HepG2 (cell line): ENCODE results near the gene DPP6. TPM values are rescaled to one million over a fixed set of nuclear protein-coding genes. Genes with fewer than 3 reads are reported as not detected.

Source experiments
- ATM ChIP-seq: fragments of 450-650 bp; IDR thresholded peaks from 2 replicates; pipeline ENCODE4 v1.7.1; 2017; ENCODE audit warnings: mild to moderate bottlenecking, borderline replicate concordance
- CBX1 ChIP-seq: IDR thresholded peaks from one replicate; pipeline ENCODE4 v1.6.1; 2016; ENCODE audit warnings: antibody characterized with exemption, low read depth
- CEBPG ChIP-seq: IDR thresholded peaks from 2 replicates; pipeline ENCODE4 v1.6.1; 2016
- CHCHD3 ChIP-seq: sonication (generic); formaldehyde crosslinking; IDR thresholded peaks from 2 replicates; pipeline ENCODE4 v1.8.0; 2022; ENCODE audit warnings: mild to moderate bottlenecking, missing genetic modification reagents, moderate library complexity
- CHD4 ChIP-seq: fragments of 200-600 bp; sonication (generic); IDR thresholded peaks from 2 replicates; pipeline ENCODE4 v1.7.0; 2017; ENCODE audit warnings: mild to moderate bottlenecking, low read length, borderline replicate concordance
- FOSL2 ChIP-seq: sonication (generic); formaldehyde crosslinking; IDR thresholded peaks from 2 replicates; pipeline ENCODE4 v1.4.0; 2020; ENCODE audit warnings: missing genetic modification reagents
- HOXA3 ChIP-seq: sonication (generic); formaldehyde crosslinking; IDR thresholded peaks from 2 replicates; pipeline ENCODE4 v1.5.0; 2020; ENCODE audit warnings: missing genetic modification reagents
- HOXD1 ChIP-seq: sonication (generic); formaldehyde crosslinking; IDR thresholded peaks from 2 replicates; pipeline ENCODE4 v1.5.0; 2020; ENCODE audit warnings: missing genetic modification reagents
- KDM5B ChIP-seq: sonication (generic); formaldehyde crosslinking; IDR thresholded peaks from 2 replicates; pipeline ENCODE4 v1.4.0; 2020; ENCODE audit warnings: missing genetic modification reagents, mild to moderate bottlenecking, borderline replicate concordance
- MAFG ChIP-seq: sonication (generic); formaldehyde crosslinking; IDR thresholded peaks from 2 replicates; pipeline ENCODE4 v1.5.1; 2020; ENCODE audit warnings: mild to moderate bottlenecking, missing genetic modification reagents
- PAF1 ChIP-seq: IDR thresholded peaks from 2 replicates; pipeline ENCODE4 v1.6.1; 2016; ENCODE audit warnings: missing genetic modification reagents, missing compliant biosample characterization
- PAX8 ChIP-seq: sonication (generic); formaldehyde crosslinking; IDR thresholded peaks from 2 replicates; pipeline ENCODE4 v1.8.0; 2022; ENCODE audit warnings: mild to moderate bottlenecking, missing genetic modification reagents, borderline replicate concordance
- RBAK ChIP-seq: sonication (generic); formaldehyde crosslinking; IDR thresholded peaks from 2 replicates; pipeline ENCODE4 v1.5.1; 2020; ENCODE audit warnings: mild to moderate bottlenecking, missing genetic modification reagents
- REL ChIP-seq: sonication (generic); formaldehyde crosslinking; conservative IDR thresholded peaks from 2 replicates; pipeline ENCODE4 v1.8.0; 2022; ENCODE audit warnings: mild to moderate bottlenecking, missing genetic modification reagents, moderate library complexity
- SMARCC2 ChIP-seq: fragments of 450-650 bp; IDR thresholded peaks from 2 replicates; pipeline ENCODE4 v1.6.1; 2017; ENCODE audit warnings: antibody characterized with exemption, mild to moderate bottlenecking
- SMC3 ChIP-seq: IDR thresholded peaks from 2 replicates; pipeline ENCODE4 v1.6.1; 2011; ENCODE audit warnings: low read length, improper control_type of control experiment
- STAG1 ChIP-seq: sonication (generic); formaldehyde crosslinking; IDR thresholded peaks from 2 replicates; pipeline ENCODE4 v1.4.0; 2020; ENCODE audit warnings: missing genetic modification reagents
- U2AF1 ChIP-seq: fragments of 200-400 bp; formaldehyde crosslinking; optimal IDR thresholded peaks from 2 replicates; pipeline ENCODE3; 2017; ENCODE audit warnings: mild to moderate bottlenecking, low read depth, low read length
- XBP1 ChIP-seq: sonication (generic); formaldehyde crosslinking; IDR thresholded peaks from 2 replicates; pipeline ENCODE4 v1.5.0; 2020; ENCODE audit warnings: missing genetic modification reagents
- ZFP36L2 ChIP-seq: sonication (generic); formaldehyde crosslinking; IDR thresholded peaks from 2 replicates; pipeline ENCODE4 v1.4.0; 2020; ENCODE audit warnings: missing genetic modification reagents
- ZNF230 ChIP-seq: sonication (generic); formaldehyde crosslinking; IDR thresholded peaks from 2 replicates; pipeline ENCODE4 v1.4.0; 2020; ENCODE audit warnings: mild to moderate bottlenecking, missing genetic modification reagents
- ZNF234 ChIP-seq: sonication (generic); formaldehyde crosslinking; conservative IDR thresholded peaks from 2 replicates; pipeline ENCODE4 v1.5.1; 2020; ENCODE audit warnings: mild to moderate bottlenecking, missing genetic modification reagents
- ZNF30 ChIP-seq: sonication (generic); formaldehyde crosslinking; IDR thresholded peaks from 2 replicates; pipeline ENCODE4 v1.5.0; 2020; ENCODE audit warnings: mild to moderate bottlenecking, missing genetic modification reagents
- ZNF33B ChIP-seq: sonication (generic); formaldehyde crosslinking; IDR thresholded peaks from 2 replicates; pipeline ENCODE4 v1.5.1; 2020; ENCODE audit warnings: mild to moderate bottlenecking, missing genetic modification reagents
- ZNF512B ChIP-seq: sonication (generic); formaldehyde crosslinking; IDR thresholded peaks from 2 replicates; pipeline ENCODE4 v1.5.1; 2020; ENCODE audit warnings: missing genetic modification reagents, mild to moderate bottlenecking, borderline replicate concordance
- ZNF614 ChIP-seq: IDR thresholded peaks from 2 replicates; pipeline ENCODE4 v1.6.1; 2018; ENCODE audit warnings: missing biosample characterization, missing genetic modification reagents, inconsistent platforms, borderline replicate concordance
- ZNF644 ChIP-seq: IDR thresholded peaks from 2 replicates; pipeline ENCODE4 v1.6.1; 2016; ENCODE audit warnings: low read depth
- ZNF775 ChIP-seq: sonication (generic); formaldehyde crosslinking; IDR thresholded peaks from 2 replicates; pipeline ENCODE4 v1.4.0; 2020; ENCODE audit warnings: missing genetic modification reagents, mild to moderate bottlenecking, moderate library complexity, borderline replicate concordance
- ZNF83 ChIP-seq: sonication (generic); formaldehyde crosslinking; IDR thresholded peaks from 2 replicates; pipeline ENCODE4 v1.4.0; 2020; ENCODE audit warnings: missing genetic modification reagents, mild to moderate bottlenecking, borderline replicate concordance
- ZNF883 ChIP-seq: sonication (generic); formaldehyde crosslinking; IDR thresholded peaks from 2 replicates; pipeline ENCODE4 v1.5.1; 2020; ENCODE audit warnings: mild to moderate bottlenecking, missing genetic modification reagents; ENCODE audit errors: not compliant biosample characterization
- polyA plus RNA-seq, 8 experiments: library from polyadenylated mRNA; depleted of rRNA in 3 of 8; stranded (reverse) in 7 of 8; unstranded in 1 of 8; fragments of >200 nt; fragmentation: Illumina TruSeq in 4 of 8; extraction: Trizol in 4 of 8; gene quantifications; 2 replicates each; pipeline versions ENCODE4 v1.2.1 to v1.2.3, GENCODE V29; 2011 to 2016; ENCODE audit warnings: low read depth in 4 of 8, missing spikeins in 1 of 8, mixed read lengths in 1 of 8; ENCODE audit not compliant: insufficient read depth in 1 of 8
- total RNA-seq, 5 experiments: library from RNA; depleted of rRNA; stranded (reverse); fragments of >200 nt; fragmentation: Illumina TruSeq; extraction: Trizol; gene quantifications; 2 replicates each; pipeline ENCODE4 v1.2.3, GENCODE V29; 2016; ENCODE audit warnings: low read depth in 1 of 5
- TF ChIP-seq, protein P1 (sequence below): sonication (generic); formaldehyde crosslinking; IDR thresholded peaks from 2 replicates; pipeline ENCODE4 v1.8.1; 2023; ENCODE audit warnings: mild to moderate bottlenecking, missing genetic modification reagents, borderline replicate concordance

The DPP6 gene
- total and polyA plus RNA-seq, 2 of the 13 experiments (the other 11 are each of a cell fraction or from before 2014, with no cell fraction given): not detected

GRCh38 chr7:154913638-154914307, 861.6 kb downstream of the DPP6 start (continued):
- no peak for TF ChIP-seq SMARCC2
- no peak for TF ChIP-seq CBX1
- TF ChIP-seq SMC3: peak; percentile 29; the same call in 1 of the 2 replicates
- TF ChIP-seq, protein P1, sequence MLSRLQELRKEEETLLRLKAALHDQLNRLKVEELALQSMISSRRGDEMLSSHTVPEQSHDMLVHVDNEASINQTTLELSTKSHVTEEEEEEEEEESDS: 0 out of 2 replicates have a peak, but pooled peaks have one; percentile 43
- TF ChIP-seq CHCHD3 (CRISPR knock-in tag): no peak
- no peak for TF ChIP-seq ZFP36L2 (CRISPR knock-in tag)
- TF ChIP-seq FOSL2 (CRISPR knock-in tag): peak; percentile 45; the same call in 1 of the 2 replicates
- no peak for TF ChIP-seq ZNF775
- 0 out of 2 replicates have a peak, but pooled peaks have one; percentile 17 for TF ChIP-seq CEBPG (CRISPR knock-in tag)
- TF ChIP-seq CHD4: no peak
- peak; percentile 96; the same call in 1 of the 2 replicates for TF ChIP-seq ZNF512B (CRISPR knock-in tag)
- peak; percentile 83; the same call in 1 of the 2 replicates for TF ChIP-seq ZNF33B (CRISPR knock-in tag)
- TF ChIP-seq ZNF644: no peak
- TF ChIP-seq RBAK (CRISPR knock-in tag): peak; percentile 55; the same call in 1 of the 2 replicates
- no peak for TF ChIP-seq ZNF230
- peak; percentile 52; the same call in 1 of the 2 replicates for TF ChIP-seq ZNF614 (CRISPR knock-in tag)
- TF ChIP-seq ZNF234 (CRISPR knock-in tag): no peak
- peak; percentile 93 for TF ChIP-seq KDM5B (CRISPR knock-in tag)
- peak; percentile 84 for TF ChIP-seq HOXA3
- no peak for TF ChIP-seq MAFG (CRISPR knock-in tag)
- TF ChIP-seq STAG1: peak; percentile 88
- no peak for TF ChIP-seq PAX8 (CRISPR knock-in tag)
- no peak for TF ChIP-seq U2AF1
- no peak for TF ChIP-seq ZNF883
- peak; percentile 63; the same call in 1 of the 2 replicates for TF ChIP-seq XBP1 (CRISPR knock-in tag)
- TF ChIP-seq ZNF30 (CRISPR knock-in tag): no peak
- no peak for TF ChIP-seq PAF1
- TF ChIP-seq ZNF83 (CRISPR knock-in tag): 0 out of 2 replicates have a peak, but pooled peaks have one; percentile 29
- no peak for TF ChIP-seq REL (CRISPR knock-in tag)
- no peak for TF ChIP-seq ATM
- peak; percentile 58; the same call in 1 of the 2 replicates for TF ChIP-seq HOXD1
